Left hindlimb (tissue), 1 donor: ENCODE data around the gene FAAP100.

Source experiments
- DNase-seq: peaks from one replicate; pipeline ENCODE4 v3.0.0-alpha.2; 2018

Gene FAAP100

DNA sequence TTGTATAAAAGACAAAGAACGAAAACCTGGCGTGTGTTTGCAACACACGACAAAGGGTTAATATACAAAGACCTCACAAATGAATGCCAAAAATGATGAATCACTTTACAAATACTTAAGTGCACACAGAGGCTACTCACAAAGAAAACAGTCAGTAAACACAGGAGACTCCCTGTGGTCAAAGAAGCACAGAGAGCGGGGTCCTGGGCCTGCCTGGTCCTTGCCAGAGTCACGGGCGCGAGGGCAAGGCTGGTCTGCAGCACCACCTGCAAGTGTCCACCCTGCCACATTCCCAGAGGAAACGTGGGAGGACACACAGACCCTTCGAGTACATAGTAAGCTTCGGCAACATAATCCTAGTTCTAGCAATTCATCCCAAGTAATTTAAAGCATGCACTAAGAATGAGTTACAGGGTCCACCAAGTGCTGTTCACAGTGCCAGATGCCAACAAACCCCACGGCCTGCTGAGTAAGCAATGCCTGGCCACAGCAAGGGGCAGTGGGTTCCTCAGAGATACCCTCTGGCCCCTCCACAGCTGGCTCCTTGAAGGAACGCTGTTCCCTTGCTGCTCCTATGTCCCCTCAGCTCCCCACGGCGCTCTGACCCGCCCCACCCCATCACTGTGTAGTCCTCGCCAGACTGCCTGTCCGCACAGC lies 24.6 kb upstream of the FAAP100 start:
- no peak for DNase-seq

- no peak for DNase-seq
Measured at GRCh38 chr17:81575836-81576235, 23.7 kb upstream of the FAAP100 start.

GRCh38 chr17:81574643-81574956 lies 22.4 kb upstream of the FAAP100 start:
- no peak for DNase-seq

DNA sequence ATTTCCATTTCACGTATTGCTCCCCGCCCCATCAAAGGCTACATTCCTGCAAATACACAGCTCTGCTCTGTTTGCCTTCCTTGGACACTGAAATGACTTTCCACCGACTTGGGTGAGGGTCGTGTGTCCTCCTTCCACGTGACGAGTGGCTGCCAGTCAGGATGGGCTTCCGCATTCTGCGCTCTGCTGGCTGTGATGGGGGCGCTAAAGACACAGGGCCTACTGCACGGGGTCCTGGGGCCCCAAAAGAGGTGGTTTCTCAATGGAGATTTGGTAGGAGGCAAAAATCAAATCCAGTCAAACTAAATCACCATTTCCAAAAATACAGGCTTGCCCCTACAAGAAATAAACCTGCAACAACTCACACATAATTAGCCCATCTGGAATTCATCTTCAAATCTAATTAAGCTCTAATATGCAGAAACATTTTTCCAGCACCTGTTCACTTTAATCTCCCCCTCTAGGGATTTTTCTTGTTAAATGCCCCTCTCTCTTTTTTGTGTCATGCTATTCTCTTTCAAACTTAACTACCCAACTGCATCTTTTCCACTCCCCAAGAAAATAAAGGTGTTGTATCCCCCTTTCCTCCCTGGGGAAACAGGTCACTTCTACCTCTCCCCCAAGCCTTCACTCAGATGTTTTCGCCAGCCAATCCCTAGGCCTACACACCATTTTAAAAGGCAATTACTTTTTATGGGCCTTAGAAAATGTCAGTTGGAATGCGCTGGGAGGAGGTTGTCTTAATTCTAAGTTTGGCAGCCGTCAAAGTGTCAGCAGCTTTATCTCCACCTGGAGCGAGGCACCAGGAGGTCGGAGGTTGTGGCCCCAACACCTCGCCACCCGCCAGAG lies 21.9 kb upstream of the FAAP100 start:
- DNase-seq = no peak

DNA sequence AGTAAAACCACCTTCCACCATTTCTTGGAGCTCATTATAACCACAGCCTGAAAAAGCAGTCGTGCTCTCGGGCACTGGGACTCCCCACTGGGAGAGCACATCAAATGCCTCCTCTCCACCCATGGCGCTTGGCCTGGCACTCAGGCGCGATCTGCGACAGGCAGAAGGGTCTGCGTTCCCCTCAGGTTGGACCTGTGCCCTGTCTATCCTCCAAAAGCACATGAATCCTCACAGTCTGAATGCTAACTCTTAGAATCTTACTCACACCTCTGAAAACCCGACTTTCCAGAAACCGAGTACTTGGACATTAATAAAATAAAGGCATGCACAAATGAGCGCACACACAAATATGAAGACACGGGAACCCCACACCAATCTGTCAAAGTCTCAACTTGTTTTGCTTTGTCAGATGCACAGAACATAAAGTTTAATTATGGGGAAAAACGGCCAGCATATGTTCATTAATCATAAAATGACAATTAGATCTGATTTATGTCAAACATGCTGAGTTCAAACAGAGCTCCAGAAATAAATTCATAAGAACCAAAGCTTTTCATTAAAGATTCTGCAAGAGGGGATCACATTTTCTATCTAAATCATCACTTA lies 20.5 kb upstream of the FAAP100 start:
- no peak for DNase-seq

DNA sequence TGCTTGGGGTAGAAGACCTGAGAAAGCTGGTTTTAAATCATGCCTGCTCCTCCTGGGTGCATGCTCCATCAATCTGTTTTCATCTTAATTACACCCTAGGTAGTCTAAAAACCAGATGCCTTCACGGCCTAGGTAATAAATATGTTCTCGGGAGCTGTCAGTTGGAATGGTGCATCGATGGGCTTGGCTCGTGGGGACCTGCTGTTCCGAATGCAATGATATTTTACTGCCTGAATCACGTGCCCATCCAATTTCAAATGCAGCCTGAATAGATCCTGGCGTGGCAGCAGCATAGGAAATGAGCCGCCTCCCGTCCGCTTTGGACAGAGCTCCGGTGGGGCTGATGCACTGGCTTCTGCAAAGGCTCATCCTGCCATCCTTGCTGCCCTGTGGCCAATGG lies 18.8 kb upstream of the FAAP100 start:
- no peak for DNase-seq

DNA sequence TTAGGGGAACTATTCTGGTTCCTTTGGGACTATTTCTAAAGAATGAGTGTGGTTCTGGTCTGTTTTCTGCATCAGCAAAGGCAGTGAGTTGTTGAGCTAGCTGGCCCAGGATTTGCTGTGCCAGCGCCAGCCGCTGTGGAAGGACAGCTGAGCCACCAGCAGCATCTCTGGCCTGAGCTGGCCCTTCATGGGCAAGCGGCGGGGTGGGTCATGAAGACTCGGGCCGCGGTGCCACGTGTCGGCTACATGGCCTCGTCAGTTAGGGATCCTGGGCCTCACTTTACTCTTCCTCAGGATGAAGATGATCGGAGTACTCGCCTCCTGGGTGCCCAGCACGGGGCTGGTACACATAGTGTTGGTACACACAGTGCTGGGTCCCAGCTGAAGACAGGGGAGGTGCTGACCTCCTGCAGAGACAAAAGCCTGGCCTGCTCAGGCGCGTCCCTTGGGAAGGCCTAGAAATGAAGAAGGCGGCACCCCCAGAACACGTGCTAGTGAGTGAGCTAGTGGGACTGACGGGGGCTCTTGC lies 17.9 kb upstream of the FAAP100 start:
- no peak for DNase-seq

GRCh38 chr17:81568416-81568815 lies 16.3 kb upstream of the FAAP100 start:
- DNase-seq = no peak

- DNase-seq = no peak
Measured at GRCh38 chr17:81567191-81567590, 15.0 kb upstream of the FAAP100 start.

GRCh38 chr17:81566461-81567126 lies 14.4 kb upstream of the FAAP100 start:
- DNase-seq = peak; percentile 88

GRCh38 chr17:81565231-81565630 lies 13.1 kb upstream of the FAAP100 start:
- DNase-seq = no peak

DNA sequence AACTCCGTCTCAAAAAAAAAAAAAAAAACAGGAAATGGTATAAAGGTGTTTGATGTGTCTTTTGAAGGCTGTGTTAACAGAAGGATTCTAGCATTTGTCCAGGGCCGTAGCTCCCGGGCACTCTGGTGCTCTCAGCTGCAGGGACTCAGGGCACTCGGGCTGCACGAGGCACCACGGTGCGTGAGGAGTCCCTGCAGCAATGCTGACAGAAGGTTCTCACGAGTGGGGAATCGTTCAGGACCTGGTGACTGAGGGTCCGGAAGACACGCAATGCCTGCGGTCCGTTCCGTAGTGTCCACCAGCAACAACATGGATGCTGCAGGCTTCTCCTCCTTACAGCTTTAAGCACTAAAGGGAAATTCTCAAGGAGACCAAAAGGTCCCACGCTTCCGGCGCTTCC lies 12.6 kb upstream of the FAAP100 start:
- no peak for DNase-seq

DNA sequence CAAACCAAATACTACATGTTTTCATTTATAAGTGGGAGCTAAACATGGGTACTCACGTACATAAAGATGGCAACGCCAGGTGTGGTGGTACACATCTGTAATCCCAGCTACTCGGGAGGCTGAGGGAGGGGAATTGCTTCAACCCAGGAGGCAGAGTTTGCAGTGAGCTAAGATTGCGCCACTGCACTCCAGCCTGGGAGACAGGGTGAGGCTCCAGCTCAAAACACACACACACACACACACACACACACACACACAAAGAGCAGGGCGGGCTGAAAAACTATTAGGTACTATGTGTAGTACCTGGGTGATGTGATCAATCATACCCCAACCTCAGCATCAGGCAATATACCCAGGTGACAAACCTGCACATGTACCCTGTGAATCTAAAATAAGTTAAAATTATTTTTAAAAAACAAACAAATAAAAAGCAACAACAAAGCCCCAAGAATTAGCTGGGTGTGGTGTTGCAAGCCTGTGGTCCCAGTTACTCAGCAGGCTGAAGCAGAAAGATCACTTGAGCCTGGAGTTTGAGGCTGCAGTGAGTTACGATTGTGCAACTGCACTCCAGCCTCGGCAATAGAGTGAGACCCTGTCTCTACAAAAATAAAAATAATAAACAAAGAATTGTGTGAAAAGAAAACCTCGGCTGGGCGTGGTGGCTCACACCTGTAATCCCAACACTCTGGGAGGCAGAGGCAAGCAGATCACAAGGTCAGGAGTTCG lies 11.9 kb upstream of the FAAP100 start:
- DNase-seq = no peak

DNA sequence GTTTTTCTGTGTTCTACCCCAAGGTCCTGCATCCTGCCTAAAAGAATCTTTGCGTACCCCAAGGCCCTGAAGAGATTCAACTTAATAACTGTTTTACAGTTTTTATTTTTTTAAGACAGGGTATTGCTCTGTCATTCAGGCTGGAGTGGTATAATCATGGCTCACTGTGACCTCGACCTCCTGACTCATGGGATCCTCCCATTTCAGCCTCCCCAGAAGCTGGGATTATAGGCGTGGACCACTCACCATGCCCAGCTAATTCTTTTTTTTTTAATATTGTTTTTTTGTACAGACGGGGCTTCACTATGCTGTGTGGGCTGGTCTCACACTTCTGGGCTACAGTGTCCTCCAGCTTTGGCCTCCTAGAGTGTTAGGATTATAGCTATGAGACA lies 9.3 kb upstream of the FAAP100 start:
- DNase-seq = no peak

- DNase-seq = no peak
Measured at GRCh38 chr17:81558941-81559806, 7.0 kb upstream of the FAAP100 start.

GRCh38 chr17:81558115-81558468 lies 5.9 kb upstream of the FAAP100 start:
- no peak for DNase-seq

DNA sequence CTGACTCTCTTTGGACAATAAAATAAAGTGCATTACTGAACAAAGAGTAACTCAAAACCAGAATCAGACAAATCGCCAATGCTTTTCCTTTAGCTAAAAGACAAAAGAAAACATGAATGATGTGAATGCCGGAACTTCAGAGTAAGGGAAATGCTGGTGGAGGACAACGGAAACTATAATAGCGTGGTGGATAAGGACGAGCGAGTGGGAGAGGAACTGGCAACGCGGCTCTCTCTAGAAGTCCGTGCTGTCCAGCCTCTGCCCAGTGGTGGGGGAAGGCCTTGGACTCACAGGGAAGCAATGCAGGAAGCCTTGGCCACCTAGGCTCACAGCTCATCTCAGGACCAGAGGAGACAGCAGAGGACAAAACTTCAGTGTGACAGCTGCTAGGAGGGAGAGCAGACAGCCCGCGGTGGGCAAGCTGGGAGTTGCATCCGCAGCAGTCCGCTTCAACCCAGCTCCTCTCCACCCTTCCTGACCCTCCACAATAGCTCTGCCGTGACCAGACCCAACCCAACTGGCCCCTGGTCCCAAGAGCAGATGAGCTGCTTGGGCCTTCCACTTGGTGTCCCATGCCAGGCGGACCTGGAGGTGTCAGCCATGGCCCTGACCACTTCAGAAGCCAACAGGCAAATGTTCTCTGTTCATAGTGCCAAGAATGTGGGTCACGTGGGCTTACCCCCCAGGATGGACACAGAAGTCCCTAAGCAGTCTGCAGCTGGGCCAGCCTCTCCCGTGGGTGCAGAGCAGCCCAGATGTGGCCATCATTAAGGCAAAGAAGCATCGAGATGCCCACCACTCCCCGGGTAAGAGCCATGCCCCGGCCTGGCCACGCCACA lies 5.3 kb upstream of the FAAP100 start:
- no peak for DNase-seq

- no peak for DNase-seq
Measured at GRCh38 chr17:81556863-81557262, 4.7 kb upstream of the FAAP100 start.

DNA sequence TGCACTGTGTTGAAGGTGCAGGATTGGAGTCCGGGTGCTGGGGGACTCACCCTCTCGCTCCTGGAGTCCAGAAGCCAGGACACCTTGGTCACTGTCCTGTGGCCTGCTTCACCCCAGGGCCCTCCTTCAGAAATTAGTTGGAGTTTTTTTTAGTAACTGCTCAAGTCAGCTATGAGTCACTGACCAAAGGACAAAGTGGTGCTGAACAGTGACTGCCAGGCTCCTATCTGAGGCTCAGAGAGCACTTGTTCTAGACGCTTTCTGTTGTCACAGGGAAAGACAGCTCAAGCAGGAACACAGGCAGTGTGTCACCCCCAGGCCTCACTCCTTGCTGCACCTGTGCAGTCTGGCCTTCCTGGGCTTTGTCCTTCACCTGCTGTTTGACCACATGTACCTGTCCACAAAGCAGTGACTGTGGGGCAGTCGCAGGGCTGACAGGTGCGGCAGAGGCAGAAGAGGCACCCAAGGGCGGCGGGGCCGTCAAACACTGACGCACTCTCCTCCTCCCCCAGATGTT lies 4.1 kb upstream of the FAAP100 start:
- no peak for DNase-seq

DNA sequence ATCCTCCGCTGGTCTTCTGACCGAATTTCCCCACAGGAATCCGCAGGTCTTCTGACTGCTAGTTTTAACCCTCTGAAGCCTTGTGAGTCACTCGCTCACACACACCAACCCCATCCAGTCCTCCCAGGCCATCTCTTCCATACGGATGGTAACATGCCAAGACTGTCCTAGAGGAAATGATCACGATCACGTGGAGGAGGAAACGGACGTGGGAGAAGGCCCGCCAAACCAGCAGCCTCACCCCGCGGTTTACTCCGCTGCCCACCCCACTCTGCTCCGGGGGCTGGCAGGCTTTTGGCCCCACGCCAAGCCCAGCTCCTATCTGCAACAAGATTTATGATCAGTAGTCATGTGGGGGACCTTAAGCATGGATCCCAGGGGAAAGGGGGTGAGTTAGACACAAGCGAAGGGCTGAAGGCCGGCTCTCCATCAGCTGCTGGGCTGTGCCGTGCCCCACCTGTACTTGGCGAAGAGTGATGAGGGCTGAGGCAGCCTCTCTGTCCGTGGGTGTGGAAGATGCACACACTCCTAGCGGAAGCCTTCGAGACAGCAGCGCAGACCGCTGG lies 1.5 kb upstream of the FAAP100 start:
- no peak for DNase-seq
